ENCODE data around the gene HOXC9.
"Not testable (repeated sequence)": the region's sequence is repeated elsewhere in the genome, so short reads cannot be mapped to it uniquely, and the experiment has no call there.

Gene HOXC9

GRCh38 chr12:54030889-54031471 is 31.0 kb downstream of the HOXC9 start:
- DNase-seq: no peak

DNA sequence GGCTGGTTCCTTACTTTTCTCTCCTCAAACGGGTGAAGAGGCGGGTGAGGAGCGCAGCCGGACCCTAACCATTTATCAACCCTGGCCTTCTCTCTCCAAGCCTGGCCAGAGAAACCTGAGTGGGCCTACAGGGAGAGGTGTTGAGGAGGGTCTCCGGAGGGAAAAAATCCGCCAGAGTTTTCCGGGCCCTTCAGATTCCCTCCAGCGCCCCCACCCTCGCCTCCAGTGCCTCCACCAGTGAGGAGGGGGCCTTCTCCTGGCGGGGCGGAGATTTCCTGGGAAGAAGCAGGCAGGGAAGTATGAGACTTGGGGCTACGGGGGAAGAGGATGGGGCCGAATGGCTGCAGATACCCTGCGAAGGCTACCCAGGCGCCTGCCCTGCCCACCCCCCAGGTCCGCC is 31.5 kb downstream of the HOXC9 start:
- no peak for DNase-seq

DNA sequence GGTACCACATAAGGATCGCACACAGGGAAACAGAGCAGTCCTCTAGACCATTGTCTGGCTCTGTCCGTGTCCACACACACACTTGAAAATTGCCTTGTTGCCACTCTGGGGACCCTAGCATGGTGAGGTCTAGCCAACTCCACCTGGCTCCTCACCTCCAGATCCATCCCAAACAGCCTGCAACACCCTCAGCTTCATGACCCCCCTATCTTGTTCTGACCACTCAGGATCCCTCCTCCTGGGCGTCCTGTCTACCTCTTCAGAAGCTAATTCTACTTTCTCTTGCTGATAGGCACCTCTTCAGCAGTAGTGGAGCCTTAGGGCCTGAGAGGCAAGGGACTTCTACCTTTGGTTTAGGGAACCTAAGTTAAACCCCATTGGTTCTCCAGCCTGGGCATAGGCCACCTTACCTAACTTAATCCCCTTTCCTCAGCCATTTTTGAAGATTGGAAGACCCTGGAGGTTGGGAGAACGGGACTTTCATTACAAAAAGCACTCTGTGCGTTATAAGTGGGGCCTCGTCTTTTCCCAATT is 32.2 kb downstream of the HOXC9 start:
- DNase-seq: no peak

- peak; percentile 40 for DNase-seq
Measured at GRCh38 chr12:54032627-54033100, 32.7 kb downstream of the HOXC9 start, which contains the start of gene HOXC5. Gene HOXC5, plus strand, starts transcription at chr12:54033050. Its CDS starts 73 bp downstream, at chr12:54033123.

- DNase-seq: no peak
Measured at GRCh38 chr12:54033106-54033979, 33.4 kb downstream of the HOXC9 start.

DNA sequence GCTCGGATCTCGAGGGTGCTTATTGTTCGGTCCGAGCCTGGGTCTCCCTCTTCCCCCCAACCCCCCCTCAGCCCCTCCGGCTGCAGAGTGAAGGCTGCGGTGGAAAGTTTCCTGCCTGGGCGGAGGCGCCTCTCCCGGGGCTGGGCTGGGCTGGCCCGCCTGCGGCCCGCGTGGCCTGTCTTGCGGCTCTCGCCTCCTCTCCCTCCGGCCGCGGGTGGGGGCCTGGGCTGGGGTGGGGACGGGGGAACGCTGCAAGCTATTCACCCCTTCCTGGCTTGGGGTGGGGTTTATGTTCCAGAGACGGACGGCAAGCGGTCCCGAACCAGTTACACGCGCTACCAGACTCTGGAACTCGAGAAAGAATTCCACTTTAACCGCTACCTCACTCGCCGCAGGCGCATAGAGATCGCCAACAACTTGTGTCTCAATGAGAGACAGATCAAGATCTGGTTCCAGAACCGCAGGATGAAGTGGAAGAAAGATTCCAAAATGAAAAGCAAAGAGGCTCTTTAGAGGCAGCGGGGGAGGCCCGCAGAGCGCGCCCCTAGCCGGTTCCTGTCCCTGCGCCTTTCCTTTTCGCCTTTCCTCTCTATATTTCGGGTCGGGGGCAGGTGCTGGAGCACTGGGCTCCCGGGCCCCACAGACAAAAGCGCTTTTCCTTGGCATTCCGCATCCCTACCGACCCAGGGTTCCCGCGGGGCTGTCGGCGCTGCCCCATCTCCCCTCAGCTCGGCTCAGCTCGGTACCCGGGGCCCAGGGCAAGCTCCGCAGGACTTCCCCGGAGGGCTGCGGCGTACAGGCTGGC is 34.2 kb downstream of the HOXC9 start:
- DNase-seq: no peak

DNA sequence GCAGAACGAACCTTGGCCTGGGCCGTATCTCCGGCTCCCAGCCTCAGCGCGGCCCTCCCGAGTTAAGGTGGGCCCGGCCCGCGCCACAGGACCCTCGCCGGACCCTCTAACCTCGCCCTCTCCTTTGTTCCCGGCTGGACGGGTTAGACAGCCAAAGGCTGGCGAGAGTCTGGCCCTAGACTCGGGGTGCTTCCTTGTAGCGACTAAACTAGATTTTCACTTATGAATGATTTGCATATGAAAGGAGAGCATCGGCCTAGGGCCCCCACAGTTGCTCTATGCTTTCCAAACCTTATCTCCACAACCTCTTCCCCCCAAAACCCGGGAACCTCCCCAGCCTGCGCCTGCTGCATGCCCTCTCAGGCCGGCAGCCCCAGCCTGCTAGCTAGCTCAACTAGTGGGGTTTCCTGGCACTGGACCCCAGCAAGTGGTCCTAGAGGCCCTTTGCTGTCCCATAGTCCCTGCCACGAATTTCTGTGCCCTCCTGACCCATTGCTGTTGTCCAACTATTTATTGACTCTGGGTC is 34.9 kb downstream of the HOXC9 start:
- DNase-seq: no peak

- DNase-seq: no peak
Measured at GRCh38 chr12:54035568-54036264, 35.8 kb downstream of the HOXC9 start.

GRCh38 chr12:54036620-54037359 is 36.8 kb downstream of the HOXC9 start:
- DNase-seq: no peak

DNA sequence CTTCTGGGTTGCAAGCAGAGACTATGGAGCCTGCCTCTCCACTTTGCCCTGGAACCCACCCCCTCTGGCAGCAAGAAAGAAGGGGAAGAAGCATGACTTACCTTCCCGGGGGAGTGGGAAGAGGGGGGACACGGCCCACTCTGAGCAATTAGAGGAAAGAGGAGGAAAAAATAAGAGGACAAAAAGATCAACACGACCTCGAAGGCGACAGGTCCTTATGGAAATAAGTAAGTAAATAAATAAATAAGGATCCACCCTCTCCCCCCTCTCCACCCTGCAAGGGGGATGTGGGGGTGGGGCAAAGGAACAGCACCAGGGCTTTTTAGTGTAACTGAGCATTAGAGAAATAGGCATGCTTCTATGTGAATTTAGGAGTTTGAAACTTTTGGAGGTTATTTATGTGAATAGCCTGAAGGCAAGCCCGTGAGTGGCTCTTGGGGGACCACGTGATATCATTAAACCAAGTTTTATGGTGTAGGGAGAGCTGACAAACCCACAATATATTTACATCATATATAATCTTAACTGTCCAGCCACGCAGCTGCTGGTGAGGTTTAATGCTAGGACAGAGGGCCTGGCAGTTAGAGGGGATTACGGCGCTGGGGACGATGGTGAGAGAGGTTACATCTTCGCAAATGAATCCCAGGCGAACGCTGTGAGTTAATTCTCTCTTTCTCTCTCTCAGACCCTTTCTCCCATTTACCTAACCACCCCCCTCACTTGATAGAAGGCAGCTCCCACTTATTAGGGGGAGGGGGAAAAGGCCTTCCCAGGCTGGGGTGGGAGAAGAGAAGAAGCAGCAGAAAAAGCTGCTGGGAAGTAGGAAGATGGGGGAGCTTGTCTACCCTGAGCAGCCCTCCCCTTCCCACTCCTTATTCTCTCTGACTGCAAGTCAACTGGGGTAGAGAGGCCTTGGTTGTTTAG is 37.7 kb downstream of the HOXC9 start:
- DNase-seq: no peak

- no peak for DNase-seq
Measured at GRCh38 chr12:54038284-54038870, 38.4 kb downstream of the HOXC9 start.

DNA sequence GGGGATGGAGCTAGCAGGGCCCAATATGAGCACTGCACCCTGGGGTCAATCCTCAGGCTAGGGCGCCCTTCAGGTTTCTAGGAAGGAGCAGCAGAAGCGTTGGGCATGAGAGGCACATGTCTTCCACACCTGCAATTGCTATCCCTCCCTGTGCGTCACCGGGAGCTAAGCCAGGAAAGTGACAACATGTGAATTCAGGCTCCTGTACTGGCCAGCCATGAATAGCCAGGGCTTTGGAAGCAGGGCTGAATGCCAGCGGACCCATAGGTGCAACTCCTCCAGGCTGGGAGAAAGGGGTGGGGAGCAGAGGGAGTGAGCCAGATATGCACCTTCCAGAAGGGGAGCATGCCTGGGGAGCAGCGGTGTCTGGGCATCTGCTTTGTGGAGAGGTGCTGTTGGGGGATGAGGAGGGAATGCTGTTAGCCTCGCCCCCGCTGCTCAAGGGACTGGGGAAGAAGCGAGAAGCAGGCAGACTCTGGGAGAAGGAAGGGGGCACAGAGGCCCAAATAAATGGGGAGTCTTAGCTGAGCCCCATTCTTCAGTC is 39.0 kb downstream of the HOXC9 start:
- DNase-seq: no peak

- DNase-seq: no peak
Measured at GRCh38 chr12:54039417-54040147, 39.6 kb downstream of the HOXC9 start.

DNA sequence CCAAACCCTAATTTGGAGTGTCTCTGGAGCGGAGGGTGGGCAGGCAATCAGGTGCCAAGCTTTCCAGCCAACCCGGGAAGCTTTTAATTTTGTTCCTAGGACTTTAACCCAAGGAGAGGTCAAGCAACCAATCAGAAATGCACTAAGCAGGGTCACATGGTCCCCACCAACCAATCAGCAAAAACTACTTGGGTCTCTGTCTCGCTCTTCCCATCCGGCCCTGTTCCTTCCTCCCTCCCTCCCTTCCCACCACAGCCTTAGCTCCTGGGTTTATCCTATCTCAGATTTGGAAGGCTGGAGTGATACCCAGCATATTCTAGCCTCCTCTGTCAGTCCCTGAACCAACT is 40.2 kb downstream of the HOXC9 start:
- DNase-seq: no peak

- DNase-seq: no peak
Measured at GRCh38 chr12:54040648-54041047, 40.7 kb downstream of the HOXC9 start.

DNA sequence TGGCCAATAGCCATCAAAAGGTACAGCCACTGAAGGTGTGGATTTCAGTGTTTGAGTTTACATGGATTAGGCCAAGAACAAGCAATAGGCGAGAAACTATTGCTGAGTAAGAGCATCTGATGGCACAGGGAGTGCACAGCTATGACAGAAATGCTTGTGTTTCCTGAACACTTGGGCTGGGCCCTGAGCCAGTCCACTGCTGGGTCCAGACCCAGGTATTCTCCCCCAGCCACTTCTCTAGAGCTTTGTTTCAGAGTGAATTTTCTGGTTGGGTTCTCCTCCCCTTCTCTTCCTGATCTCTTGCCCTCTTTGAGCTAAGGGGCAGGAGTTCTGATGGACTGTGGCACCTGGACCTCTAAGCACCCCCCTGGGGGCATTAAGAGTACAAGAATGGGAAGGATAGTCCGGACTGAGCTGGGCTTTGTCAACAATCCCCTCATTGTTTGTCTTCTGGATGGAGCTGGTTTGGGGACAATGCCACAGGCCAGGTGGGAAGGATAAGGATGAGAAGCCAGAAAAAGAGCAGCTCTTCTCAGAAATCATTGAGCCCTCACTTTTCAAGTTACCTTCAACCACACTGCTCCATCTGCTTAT is 41.2 kb downstream of the HOXC9 start:
- no peak for DNase-seq

DNA sequence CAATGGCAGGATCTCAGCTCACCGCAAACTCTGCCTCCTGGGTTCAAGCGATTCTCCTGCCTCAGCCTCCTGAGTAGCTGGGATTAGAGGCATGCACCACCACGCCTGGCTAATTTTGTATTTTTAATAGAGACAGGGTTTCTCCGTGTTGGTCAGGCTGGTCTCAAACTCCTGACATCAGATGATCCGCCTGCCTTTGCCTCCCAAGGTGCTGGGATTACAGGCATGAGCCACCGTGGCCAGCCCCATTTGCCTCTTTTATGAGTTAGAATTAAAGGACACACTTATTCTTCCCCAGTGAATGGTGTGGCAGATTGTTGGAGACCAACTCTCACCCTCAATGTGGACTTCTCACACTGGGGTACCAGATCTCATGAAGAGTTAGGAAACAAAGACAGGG is 42.1 kb downstream of the HOXC9 start:
- not testable (repeated sequence) for DNase-seq

All from effector CD4-positive, alpha-beta T cell (primary cell).